T-helper 1 cell treated with Interleukin-12 subunit alpha and Interleukin-12 subunit beta and Interleukin-4 antibody, amounts not matched to agents 30 μg/mL and 1 μg/mL, for 36 hours (primary cell): ENCODE data around the gene MEGF6.

Source experiments
- H3K27ac Mint-ChIP-seq: one replicate; pipeline ENCODE4 v1.8.0; 2021; ENCODE audit warnings: mild to moderate bottlenecking, mixed read lengths
- H3K27me3 Mint-ChIP-seq: one replicate; pipeline ENCODE4 v1.8.0; 2021; ENCODE audit warnings: low read depth, mixed read lengths
- H3K36me3 Mint-ChIP-seq: one replicate; pipeline ENCODE4 v1.8.0; 2021; ENCODE audit warnings: low read depth, mixed read lengths
- H3K4me1 Mint-ChIP-seq: one replicate; pipeline ENCODE4 v1.8.0; 2021; ENCODE audit warnings: low read depth, mixed read lengths
- H3K4me3 Mint-ChIP-seq: one replicate; pipeline ENCODE4 v1.8.0; 2021; ENCODE audit warnings: mild to moderate bottlenecking, moderate library complexity, mixed read lengths
- H3K9me3 Mint-ChIP-seq: one replicate; pipeline ENCODE4 v1.8.0; 2021; ENCODE audit warnings: mixed read lengths

Gene MEGF6

DNA sequence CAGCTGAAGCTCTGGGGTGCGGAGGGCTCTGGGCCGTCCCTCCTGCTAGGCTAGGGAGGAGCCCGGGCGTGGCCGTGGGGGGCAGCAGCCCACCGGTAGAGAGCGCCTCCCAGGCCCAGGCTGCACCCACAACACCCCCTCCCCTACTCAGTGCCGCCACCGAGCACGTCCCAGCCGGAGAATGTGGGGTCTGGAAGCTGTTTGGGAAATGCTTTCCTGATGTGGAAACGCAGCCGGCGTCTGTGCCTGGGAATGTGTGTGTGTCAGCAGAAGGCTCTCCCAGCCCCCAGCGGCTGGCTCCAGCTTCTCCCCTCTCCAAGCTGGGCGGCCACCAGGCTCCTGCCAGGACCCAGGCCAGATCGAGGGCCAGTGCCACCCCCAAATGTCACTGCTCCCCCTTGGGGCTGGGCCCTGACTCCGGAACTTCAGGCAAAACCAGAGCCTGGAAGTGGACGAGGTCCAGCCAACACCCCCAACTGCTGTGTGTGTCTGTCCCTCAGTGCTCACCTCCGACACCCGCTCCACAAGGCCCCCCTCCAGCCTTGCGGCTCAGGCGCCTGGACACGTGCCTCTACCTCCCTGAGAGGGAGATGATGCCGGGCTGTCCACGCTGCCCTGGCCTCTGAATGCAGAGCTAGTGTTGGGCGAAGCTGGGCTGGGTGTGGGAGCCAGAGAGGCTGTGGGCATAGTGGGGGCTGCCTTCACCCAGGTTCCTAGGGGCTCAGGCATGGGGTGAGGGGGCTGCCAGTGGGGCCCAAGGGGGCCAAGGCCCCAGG, 74.7 kb downstream of the MEGF6 start:
- Mint-ChIP-seq H3K27me3 (peaks cover under 1% of the 10 kb centered on the region), H3K4me3 (no peak overlapping the region), H3K9me3 (no peaks in the 10 kb centered on the region), H3K4me1 (no peaks in the 10 kb centered on the region), H3K36me3 (no peaks in the 10 kb centered on the region), H3K27ac (no peak overlapping the region)

DNA sequence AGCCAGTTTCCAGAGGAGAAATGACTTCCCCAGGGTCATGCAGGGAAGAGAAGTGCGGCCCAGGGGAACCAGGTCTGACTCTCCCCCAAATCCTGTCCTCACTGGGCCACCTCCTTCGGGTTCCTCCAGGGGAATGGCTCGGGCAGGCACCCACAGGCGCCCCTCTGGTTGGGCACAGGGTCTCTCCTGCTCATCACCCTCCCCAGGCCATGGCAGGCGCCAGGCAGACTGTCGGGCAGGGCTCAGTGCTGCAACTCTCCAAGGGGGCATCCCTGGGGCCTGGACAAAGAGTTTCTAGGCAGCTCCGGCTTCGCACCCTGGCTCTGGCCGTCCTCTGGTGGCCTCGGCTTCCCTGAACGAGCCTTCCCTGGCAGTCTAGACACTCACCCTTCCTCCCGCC, 75.6 kb downstream of the MEGF6 start:
- Mint-ChIP-seq H3K9me3 (no peaks in the 10 kb centered on the region), H3K27ac (no peak overlapping the region), H3K27me3 (peaks cover 4% of the 10 kb centered on the region), H3K36me3 (no peaks in the 10 kb centered on the region), H3K4me3 (no peak overlapping the region), H3K4me1 (peaks cover 2% of the 10 kb centered on the region)

- no peaks in the 10 kb centered on the region for H3K36me3 Mint-ChIP-seq
- no peaks in the 10 kb centered on the region for H3K9me3 Mint-ChIP-seq
- peaks cover 4% of the 10 kb centered on the region for H3K4me1 Mint-ChIP-seq
- H3K27ac Mint-ChIP-seq: no peak overlapping the region
- H3K4me3 Mint-ChIP-seq: no peak overlapping the region
- peaks cover 4% of the 10 kb centered on the region for H3K27me3 Mint-ChIP-seq
These were observed 76.3 kb downstream of the MEGF6 start for GRCh38 chr1:3534803-3535637.

DNA sequence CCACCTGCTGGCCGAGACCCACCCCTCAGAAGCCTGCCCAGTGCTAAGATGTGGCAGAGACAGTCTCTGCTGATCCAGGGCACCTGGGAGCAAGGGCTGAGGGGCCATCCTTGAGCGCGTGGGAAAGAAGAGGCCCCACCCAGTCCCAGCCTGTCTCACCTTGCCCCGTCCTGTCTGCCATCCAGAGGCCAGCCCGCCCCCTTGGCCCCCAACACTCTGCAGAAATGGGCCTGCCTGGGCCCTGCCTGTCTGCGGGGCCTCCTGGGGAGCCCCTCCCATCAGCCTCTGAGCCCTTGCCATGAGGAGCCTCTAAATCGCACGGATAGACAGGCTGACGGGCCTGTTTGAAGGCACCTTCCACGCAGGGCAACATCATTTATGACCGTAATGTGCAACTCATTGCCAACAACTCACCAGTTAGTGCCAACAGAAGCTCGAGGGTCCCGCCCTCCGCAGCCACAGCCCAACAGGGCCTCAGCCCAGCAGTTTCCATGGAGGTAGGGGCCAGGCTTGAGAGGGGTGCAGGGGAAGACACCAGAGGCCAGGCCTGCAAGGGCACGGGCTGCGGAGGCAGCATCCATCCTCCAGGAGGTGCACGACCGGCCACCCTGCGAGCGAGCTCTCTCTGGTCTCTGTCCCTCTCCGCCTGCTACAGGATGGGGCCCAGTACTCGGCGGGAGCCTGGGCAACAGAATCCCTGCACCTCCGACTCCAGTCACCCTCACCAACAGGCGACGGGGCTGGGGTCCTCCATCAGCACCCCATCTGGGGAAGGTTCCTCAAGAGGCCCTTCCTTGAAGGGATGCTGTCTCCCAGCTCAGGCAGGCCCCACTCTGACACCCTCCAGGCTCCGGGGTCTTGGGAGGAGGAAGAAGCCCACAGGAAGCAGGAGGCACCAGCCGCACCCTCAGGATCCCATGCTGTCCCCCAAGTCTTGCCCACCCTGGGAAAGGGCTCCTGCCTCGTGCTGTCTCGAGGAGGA, 78.0 kb downstream of the MEGF6 start:
- H3K4me3 Mint-ChIP-seq: no peak overlapping the region
- no peak overlapping the region for H3K27ac Mint-ChIP-seq
- peaks cover 4% of the 10 kb centered on the region for H3K27me3 Mint-ChIP-seq

DNA sequence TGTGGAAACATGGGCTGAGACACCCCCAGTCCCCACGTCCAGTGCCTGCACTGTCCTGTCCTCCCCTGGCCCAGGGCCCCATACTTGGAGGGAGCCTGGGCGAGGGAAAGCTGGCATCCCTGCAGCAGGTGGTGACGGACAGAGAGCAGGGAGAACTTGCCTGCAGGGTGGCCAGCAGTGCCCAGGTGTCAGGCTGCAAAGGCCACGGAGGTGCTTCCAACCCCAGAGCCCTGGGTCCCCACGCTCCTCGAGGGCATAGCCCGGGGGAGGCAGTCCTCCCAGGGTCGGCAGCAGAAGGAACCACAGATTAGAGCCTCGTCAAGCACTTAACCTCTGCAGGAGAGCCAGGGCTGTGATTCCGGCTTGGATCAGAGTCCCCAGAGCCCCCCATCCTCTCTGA, 79.4 kb downstream of the MEGF6 start:
- Mint-ChIP-seq H3K27me3 (peaks cover 4% of the 10 kb centered on the region), H3K9me3 (no peaks in the 10 kb centered on the region), H3K36me3 (no peaks in the 10 kb centered on the region), H3K27ac (no peak overlapping the region), H3K4me3 (no peak overlapping the region), H3K4me1 (peaks cover 4% of the 10 kb centered on the region)

More for the DNA sequence above, 78.0 kb downstream of the MEGF6 start:
- no peaks in the 10 kb centered on the region for H3K36me3 Mint-ChIP-seq
- no peaks in the 10 kb centered on the region for H3K9me3 Mint-ChIP-seq
- peaks cover 4% of the 10 kb centered on the region for H3K4me1 Mint-ChIP-seq

- peaks cover 4% of the 10 kb centered on the region for H3K27me3 Mint-ChIP-seq
- peak overlapping the region; percentile 62 for H3K27ac Mint-ChIP-seq
These were observed 80.1 kb downstream of the MEGF6 start for GRCh38 chr1:3530926-3531818.

DNA sequence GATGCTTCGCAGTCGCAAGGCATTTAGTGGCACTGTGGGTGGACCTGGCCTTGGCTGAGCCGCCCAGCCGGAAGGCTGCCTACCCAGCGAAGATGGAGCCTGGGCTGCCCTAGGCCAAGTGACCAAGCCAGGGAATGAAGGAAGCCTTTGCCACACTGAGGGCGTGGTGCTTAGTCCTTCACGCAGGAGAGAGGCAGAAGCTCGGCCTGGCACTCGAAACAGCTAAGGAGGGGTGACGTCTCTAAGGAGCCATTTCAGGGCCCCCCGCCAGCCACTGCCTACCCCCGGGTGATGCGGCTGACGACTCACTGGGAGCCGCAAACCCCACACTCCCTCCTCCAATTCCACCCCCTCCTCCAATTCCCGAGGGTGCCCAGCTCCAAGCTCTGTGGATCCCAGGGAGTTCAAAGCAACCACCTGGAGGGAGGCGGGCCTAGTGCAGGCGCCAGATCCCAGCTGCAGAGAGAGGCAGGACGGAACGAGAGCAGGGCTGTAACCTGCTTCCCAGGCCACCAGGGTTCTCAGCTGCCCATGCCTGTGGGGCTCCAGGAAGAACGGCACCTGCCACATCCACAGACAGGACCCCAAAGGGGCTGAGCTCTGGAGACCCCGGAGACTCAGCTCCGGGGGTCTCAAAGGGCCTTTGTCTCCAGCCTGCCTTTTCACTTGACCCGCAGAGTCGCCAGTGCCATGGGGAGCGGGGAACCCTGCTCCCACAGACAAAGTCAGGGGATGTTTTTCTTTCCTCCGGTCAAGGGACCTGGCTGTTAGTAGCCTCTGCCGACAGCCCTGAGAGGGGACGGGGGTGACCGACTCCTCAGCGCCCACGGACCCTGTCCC, 81.0 kb downstream of the MEGF6 start:
- Mint-ChIP-seq H3K9me3 (no peaks in the 10 kb centered on the region), H3K27ac (no peak overlapping the region), H3K36me3 (no peaks in the 10 kb centered on the region), H3K4me1 (peaks cover 4% of the 10 kb centered on the region), H3K4me3 (peak overlapping the region; percentile 74), H3K27me3 (peaks cover 4% of the 10 kb centered on the region)

More at GRCh38 chr1:3530926-3531818, 80.1 kb downstream of the MEGF6 start:
- H3K9me3 Mint-ChIP-seq: no peaks in the 10 kb centered on the region
- H3K36me3 Mint-ChIP-seq: no peaks in the 10 kb centered on the region
- H3K4me1 Mint-ChIP-seq: peaks cover 4% of the 10 kb centered on the region
- peak overlapping the region; percentile 79 for H3K4me3 Mint-ChIP-seq

DNA sequence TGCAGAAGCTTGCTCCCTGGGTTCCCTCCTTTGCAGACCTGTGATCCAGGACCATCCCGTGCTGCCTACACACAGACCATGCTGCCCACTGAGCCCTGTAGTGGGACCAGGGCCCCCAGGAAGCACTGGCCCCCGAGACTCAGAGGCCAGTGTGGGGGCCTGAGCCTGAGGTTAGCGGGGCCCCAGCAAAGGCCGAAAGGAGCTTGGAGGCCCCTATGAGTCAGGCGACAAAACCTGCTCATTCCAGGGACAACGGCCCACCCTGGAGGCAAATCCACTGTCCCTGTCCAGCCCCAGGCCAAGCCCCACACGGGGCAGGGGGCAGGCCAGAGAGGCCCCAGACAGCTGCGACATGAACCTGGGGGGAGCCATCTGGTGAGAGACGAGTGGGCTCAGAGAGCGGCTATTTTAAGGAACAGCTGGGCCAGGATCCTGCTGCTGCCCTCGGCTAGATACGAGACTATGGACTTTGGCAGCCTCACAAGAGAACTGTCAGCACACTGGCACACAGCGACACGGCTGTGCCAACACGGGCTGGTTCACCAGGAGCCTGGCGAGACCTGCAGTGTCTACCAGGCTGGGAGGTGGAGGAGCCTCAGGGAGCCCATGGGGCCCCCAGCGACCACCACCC, 82.1 kb downstream of the MEGF6 start:
- H3K36me3 Mint-ChIP-seq: no peaks in the 10 kb centered on the region
- no peaks in the 10 kb centered on the region for H3K9me3 Mint-ChIP-seq
- peak overlapping the region; percentile 74 for H3K4me3 Mint-ChIP-seq
- no peak overlapping the region for H3K27ac Mint-ChIP-seq
- peaks cover 4% of the 10 kb centered on the region for H3K4me1 Mint-ChIP-seq
- peaks cover 4% of the 10 kb centered on the region for H3K27me3 Mint-ChIP-seq

DNA sequence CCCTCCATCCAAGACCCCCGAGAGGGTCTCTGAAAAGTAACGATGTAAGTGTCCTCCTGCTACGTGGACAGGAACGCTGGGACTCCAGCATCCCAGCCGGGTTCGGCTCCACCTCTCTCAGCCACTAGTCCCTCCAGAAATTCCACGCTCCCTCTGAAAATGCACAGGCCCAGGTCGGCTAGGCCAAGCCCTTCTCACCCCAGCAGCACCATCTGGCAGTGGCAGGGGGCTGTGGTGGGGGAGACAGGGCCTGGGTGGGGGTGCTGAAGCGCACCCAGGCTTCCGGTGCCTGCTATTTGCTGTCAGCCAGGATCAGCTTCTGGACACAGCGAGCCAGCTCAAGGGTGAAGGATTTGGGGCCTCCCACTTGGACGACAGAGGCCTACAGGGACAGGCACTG, 83.5 kb downstream of the MEGF6 start:
- Mint-ChIP-seq H3K36me3 (no peaks in the 10 kb centered on the region), H3K4me3 (no peak overlapping the region), H3K27me3 (peaks cover 4% of the 10 kb centered on the region), H3K27ac (no peak overlapping the region), H3K4me1 (peaks cover 4% of the 10 kb centered on the region), H3K9me3 (no peaks in the 10 kb centered on the region)

- Mint-ChIP-seq H3K27me3 (no peaks in the 10 kb centered on the region), H3K4me3 (no peak overlapping the region), H3K36me3 (no peaks in the 10 kb centered on the region), H3K4me1 (peaks cover 2% of the 10 kb centered on the region), H3K27ac (no peak overlapping the region), H3K9me3 (no peaks in the 10 kb centered on the region)
These were observed 85.5 kb downstream of the MEGF6 start for GRCh38 chr1:3525551-3526482.

GRCh38 chr1:3524556-3525203, 86.6 kb downstream of the MEGF6 start:
- Mint-ChIP-seq H3K4me1 (no peaks in the 10 kb centered on the region), H3K36me3 (no peaks in the 10 kb centered on the region), H3K27me3 (no peaks in the 10 kb centered on the region), H3K27ac (no peak overlapping the region), H3K4me3 (no peak overlapping the region), H3K9me3 (no peaks in the 10 kb centered on the region)
